GM10847 (cell line): ENCODE results near the gene RAPGEF6.

Experiments
- POLR2A ChIP-seq: IDR thresholded peaks from 2 replicates; pipeline ENCODE4 v1.6.1; 2011; ENCODE audit not compliant: insufficient read length; ENCODE audit errors: extremely low read depth

Gene RAPGEF6

GRCh38 chr5:131413605-131414559 is 221.1 kb downstream of the RAPGEF6 start:
- TF ChIP-seq POLR2A = no peak

- no peak for TF ChIP-seq POLR2A
Measured at GRCh38 chr5:131406975-131407638, 227.9 kb downstream of the RAPGEF6 start.

- no peak for TF ChIP-seq POLR2A
Measured at GRCh38 chr5:131406076-131406475, 229.0 kb downstream of the RAPGEF6 start.

DNA sequence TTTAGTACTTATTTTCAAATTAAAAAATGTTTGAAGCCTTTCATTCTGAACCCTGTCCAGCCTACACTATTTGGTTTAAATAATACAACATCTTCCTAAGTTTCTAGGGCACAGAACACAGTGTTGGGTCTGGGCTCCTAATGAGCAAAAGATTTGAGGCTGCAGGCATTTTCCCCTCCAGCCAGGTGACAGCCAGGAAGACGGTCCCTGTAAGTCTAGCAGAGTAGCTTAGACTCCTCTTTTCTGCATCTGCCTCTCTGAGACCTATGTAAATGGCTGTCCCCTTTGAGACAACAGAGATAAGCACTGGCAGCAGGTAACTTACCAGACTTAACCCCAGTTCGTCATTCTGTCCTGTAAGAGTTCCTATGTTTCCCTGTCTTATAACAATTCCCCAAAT is 229.4 kb downstream of the RAPGEF6 start:
- no peak for TF ChIP-seq POLR2A

DNA sequence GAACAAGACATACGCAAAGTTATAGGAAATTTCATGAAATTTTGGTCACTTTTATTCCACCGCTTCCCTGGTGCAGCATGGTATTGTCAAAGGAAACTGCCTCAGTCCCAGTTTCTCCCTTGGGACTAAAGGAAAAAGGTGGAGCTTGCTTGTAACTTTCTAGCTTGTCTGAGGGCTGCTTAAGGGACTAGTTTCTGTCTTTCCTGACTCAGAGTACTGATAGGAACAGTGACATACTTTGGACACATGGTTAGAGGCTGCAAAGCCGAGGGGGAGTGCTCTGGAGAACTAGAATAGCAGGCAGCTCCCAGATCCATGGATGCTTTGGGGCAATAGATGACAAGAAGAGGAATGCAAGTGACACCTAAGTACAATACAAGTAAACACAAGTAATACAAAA is 234.4 kb downstream of the RAPGEF6 start:
- TF ChIP-seq POLR2A = no peak

DNA sequence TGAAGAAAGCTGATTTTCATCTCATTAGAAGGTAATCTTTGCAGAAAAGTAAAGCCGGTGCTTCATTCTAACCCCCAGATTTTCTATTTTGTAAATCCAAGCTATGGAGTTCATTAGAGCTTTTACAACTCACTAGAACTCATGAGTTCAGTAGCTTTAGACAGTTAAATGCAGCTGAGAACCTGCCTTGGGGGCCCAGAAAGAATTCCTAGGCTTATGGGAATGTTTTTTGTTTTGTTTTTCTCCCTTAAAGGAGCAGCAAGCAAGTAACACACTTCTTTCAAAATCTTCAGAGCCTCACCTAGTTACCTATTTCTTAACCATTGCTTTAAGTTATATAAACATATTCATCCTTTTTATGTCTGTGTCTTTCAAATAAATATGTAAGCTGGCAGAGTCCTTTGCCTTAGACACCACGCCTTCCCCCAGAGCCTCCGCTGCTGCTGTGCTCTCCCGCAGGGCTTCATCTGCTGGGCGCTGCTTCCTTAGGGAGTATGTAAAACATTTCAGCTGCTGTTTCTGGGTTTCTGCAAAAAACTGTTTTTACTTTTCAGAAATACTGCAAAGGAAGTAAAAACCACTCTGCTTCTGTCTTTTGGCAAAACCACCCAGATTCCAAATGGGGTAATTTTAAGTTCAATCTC is 238.3 kb downstream of the RAPGEF6 start:
- TF ChIP-seq POLR2A = no peak

- TF ChIP-seq POLR2A = no peak
Measured at GRCh38 chr5:131396015-131396414, 239.0 kb downstream of the RAPGEF6 start.

DNA sequence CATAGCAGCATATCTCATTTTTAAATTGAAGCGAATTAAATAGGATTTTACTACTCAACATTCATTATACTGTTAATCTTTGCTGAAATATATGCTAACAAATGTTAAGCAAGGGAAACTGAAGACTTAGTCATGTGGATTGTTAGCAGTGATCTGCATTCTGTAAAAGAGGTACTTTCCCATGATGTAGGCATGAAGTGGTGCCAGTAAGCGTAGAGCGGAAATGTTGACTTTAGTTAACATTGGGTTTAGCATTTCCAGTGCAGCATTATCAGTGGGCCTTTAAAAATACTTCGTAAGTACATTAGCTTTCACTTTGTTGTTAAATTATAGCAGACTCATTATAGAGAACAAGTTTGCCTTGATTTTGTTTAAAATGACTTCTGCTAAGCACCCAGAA is 240.9 kb downstream of the RAPGEF6 start:
- TF ChIP-seq POLR2A = no peak

GRCh38 chr5:131393498-131393968 is 241.5 kb downstream of the RAPGEF6 start:
- TF ChIP-seq POLR2A = no peak

GRCh38 chr5:131392466-131393095 is 242.4 kb downstream of the RAPGEF6 start:
- no peak for TF ChIP-seq POLR2A

DNA sequence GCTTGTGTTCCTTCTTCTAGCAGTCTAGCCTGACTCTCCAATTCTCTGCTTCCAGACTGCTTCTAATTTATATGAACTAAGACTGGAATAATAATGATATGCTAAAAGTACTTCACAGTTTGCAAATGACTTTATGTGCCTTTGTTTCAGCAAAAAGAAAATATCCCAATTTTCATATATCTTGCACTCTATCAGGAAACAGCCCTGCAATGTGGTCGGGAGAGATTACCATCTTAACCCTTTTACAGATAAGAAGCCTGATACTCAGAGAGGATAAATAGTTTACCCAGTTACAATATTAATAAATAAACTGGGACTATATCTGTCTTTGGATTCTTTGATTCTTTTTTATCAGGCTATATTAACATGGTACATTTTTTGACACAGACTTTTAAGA is 245.2 kb downstream of the RAPGEF6 start:
- no peak for TF ChIP-seq POLR2A

DNA sequence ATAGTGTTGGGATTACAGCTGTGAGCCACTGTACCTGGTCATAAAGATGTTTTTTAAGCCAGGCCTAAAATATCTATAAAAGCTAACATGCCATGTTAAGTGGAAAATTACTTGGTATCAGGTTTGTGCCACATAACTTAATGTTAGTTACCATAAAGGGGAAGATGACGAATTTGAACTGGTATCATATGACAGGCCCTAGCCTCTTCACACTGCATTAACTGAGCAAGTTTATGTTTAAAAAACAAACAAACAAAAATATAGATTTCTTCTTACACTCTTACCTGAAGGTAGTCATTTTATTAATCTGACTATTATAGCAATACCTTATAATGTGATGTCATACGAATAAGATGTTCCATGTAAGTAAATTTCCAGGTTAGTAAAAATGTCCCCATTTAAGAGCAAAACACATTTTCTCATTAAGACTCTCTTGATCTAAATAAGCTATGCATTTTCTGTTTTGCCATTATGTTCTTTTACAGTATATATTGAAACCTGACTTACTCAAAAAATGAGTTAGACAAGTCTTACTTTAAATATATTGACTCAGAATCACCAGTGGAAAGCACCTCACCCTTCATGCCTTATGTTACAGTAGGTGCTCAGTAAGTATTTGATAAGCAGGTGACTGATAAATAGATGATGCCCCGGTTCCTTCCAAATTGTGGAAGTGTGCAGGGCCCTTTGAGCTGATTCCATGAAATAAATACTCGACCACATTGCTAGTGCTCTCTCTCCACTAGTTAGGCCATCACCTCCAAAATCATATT is 245.7 kb downstream of the RAPGEF6 start:
- TF ChIP-seq POLR2A = no peak

- TF ChIP-seq POLR2A = no peak
Measured at GRCh38 chr5:131387255-131387654, 247.8 kb downstream of the RAPGEF6 start.

GRCh38 chr5:131386779-131387178 is 248.2 kb downstream of the RAPGEF6 start:
- no peak for TF ChIP-seq POLR2A
